Adrenal gland (tissue), 12 donors: ENCODE data around the gene NOC2L. TPM values are rescaled to one million over a fixed set of nuclear protein-coding genes. Genes with fewer than 3 reads are reported as not detected.
A peak's percentile ranks its signal among the peaks of the same experiment; 100 is the strongest.

ENCODE experiments used
- DNase-seq, 7 donors: peaks; one replicate each; pipeline ENCODE4 v3.0.0-alpha.2; 2019 to 2020
- H3K27ac ChIP-seq, 5 donors: fragments of 200-600 bp; sonication (generic) in 4 of 5; 1 replicate in 3 of 5; 2 replicates in 2 of 5; pipeline versions ENCODE4 v1.5.1 to v1.8.0; 2016 to 2020; ENCODE audit warnings: mild to moderate bottlenecking in 1 of 5
- H3K27me3 ChIP-seq: fragments of 200-600 bp; 2 replicates; pipeline ENCODE4 v1.8.0; 2021
- H3K36me3 ChIP-seq, 2 donors: fragments of 200-600 bp; replicated peaks in 1 of 2; 1 replicate in 1 of 2; 2 replicates in 1 of 2; pipeline versions ENCODE4 v1.5.1 to v1.8.0; 2018 to 2022
- H3K4me1 ChIP-seq, 2 donors: fragments of 200-600 bp; replicated peaks in 1 of 2; 1 replicate in 1 of 2; 2 replicates in 1 of 2; pipeline versions ENCODE4 v1.5.1 to v1.8.0; 2018 to 2021
- H3K4me3 ChIP-seq, 4 donors: fragments of 200-600 bp; sonication (generic) in 3 of 4; one replicate each; pipeline ENCODE4 v1.5.1; 2016 to 2018
- H3K9me3 ChIP-seq, 3 donors: fragments of 200-600 bp; sonication (generic) in 1 of 3; replicated peaks in 1 of 3; 1 replicate in 2 of 3; 2 replicates in 1 of 3; pipeline versions ENCODE4 v1.5.1 to v1.8.0; 2016 to 2021
- POLR2A ChIP-seq, 2 donors: fragments of 450-650 bp; IDR thresholded peaks; one replicate each; pipeline ENCODE4 v1.6.1; 2017; ENCODE audit warnings: antibody characterized with exemption in 2 of 2, mild to moderate bottlenecking in 2 of 2, moderate library complexity in 1 of 2
- WGBS, 4 donors: extraction: QIAGEN DNeasy Blood & Tissue Kit in 2 of 4; methylation state at CpG; one replicate each; pipeline versions ENCODE4 v1.1.5 to v1.1.7; 2013 to 2017; 5-methylcytosine and 5-hydroxymethylcytosine counted together
- intact Hi-C, 2 donors: fragments of 100-400 bp; cut with DNase I; formaldehyde crosslinking; loops; one replicate each; pipeline versions ENCODE4 v1.14.1 to v1.15.0; 2022 to 2023
- polyA plus RNA-seq, 3 donors: library from polyadenylated mRNA; stranded (reverse); fragments of 200-250 nt in 2 of 3; fragments of 350-450 nt in 1 of 3; fragmentation: Illumina TruSeq in 1 of 3; extraction: RNeasy Lipid Tissue Mini Kit (QIAGEN cat#74804) in 1 of 3; gene quantifications; one replicate each; pipeline ENCODE4 v1.2.3, GENCODE V29; 2013 to 2014
- total RNA-seq, 9 donors: library from RNA; depleted of rRNA in 4 of 9; stranded (reverse); fragments of >200 nt in 4 of 9; fragments of 120-200 nt in 1 of 9; fragmentation: NEBNext Ultra II Directional in 1 of 9; extraction: Animal tissue kit (Norgen Biotek cat#: 25700) in 1 of 9; gene quantifications; one replicate each; pipeline versions ENCODE4 v1.1.0 to v1.2.4, GENCODE V29; 2013 to 2023
- TF ChIP-seq, protein P1 (sequence below), 6 experiments: fragments of 450-650 bp in 4 of 6; fragments of 200-600 bp in 2 of 6; sonication (generic) in 1 of 6; IDR thresholded peaks; 1 replicate in 5 of 6; 2 replicates in 1 of 6; pipeline versions ENCODE4 v1.5.1 to v1.8.0; 2016 to 2021; ENCODE audit warnings: antibody characterized with exemption in 6 of 6, mild to moderate bottlenecking in 2 of 6, moderate library complexity in 1 of 6
- donor health status: healthy with polysubstance abuse.
- donor health status: Bipolar disorder and iron deficiency.
- donor health status: DM: yes; HTN: yes; CAD: no.
- donor health status: DM: no; HTN: no; CAD: no.
- donor health status: DM: no; HTN: no; CAD: no.
- donor health status: DM: yes; HTN: yes; CAD: no.

The NOC2L gene
- total and polyA plus RNA-seq, 12 donors, result 22.4 to 97.7 (median 43.6) TPM

DNA sequence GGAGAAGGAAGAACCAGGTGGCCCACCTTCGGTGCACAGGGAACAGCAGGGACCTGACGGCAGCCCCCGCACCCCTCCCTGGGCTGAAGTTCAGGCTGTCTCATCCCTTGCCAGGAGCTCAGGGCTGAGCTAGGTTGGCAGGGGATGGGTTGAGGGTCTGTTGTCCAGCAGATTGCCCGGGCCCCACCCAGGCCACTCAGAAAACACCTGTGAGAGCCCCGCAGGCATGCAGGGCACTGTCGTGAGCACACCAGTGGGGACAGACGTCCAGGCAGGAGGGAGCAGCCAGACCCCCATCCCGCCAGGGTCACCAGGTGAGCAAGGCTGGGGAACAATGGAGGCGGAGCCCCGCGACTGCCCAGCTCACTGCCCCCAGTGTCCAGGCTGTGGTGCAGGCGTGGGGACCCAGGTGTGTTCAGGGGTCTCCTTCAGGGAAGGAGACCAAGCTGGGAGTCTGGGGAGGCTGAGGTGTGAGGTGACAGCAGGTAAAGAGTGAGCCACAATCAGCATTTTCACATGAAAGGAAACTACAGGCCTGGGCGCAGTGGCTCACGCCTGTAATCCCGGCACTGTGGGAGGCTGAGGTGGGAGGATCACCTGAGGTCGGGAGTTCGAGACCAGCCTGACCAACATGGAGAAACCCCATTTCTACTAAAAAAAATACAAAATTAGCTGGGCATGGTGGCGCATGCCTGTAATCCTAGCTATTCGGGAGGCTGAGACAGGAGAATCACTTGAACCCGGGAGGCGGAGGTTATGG is 44.7 kb downstream of the NOC2L start:
- 67 to 85% (median 74%) methylated on average over 9 to 21 of the region's 21 CpGs for WGBS, 4 donors
- peak in 3 of 7 donors; percentile 6 to 35 (median 11) for DNase-seq
- Histone ChIP-seq H3K4me1 (peaks cover 12 to 29% of the 10 kb centered on the region in 2 donors), H3K4me3 (no peak overlapping the region), H3K27me3 (peaks cover 64% of the 10 kb centered on the region), H3K9me3 (no peaks in the 10 kb centered on the region), H3K27ac (no peak overlapping the region), H3K36me3 (no peaks in the 10 kb centered on the region)
- intact Hi-C loops, result no loop called here
- TF ChIP-seq POLR2A (IDR thresholded peaks at IDR 0.05), result no peak
- TF ChIP-seq, protein P1, sequence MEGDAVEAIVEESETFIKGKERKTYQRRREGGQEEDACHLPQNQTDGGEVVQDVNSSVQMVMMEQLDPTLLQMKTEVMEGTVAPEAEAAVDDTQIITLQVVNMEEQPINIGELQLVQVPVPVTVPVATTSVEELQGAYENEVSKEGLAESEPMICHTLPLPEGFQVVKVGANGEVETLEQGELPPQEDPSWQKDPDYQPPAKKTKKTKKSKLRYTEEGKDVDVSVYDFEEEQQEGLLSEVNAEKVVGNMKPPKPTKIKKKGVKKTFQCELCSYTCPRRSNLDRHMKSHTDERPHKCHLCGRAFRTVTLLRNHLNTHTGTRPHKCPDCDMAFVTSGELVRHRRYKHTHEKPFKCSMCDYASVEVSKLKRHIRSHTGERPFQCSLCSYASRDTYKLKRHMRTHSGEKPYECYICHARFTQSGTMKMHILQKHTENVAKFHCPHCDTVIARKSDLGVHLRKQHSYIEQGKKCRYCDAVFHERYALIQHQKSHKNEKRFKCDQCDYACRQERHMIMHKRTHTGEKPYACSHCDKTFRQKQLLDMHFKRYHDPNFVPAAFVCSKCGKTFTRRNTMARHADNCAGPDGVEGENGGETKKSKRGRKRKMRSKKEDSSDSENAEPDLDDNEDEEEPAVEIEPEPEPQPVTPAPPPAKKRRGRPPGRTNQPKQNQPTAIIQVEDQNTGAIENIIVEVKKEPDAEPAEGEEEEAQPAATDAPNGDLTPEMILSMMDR (IDR thresholded peaks at IDR 0.05), result no peak

DNA sequence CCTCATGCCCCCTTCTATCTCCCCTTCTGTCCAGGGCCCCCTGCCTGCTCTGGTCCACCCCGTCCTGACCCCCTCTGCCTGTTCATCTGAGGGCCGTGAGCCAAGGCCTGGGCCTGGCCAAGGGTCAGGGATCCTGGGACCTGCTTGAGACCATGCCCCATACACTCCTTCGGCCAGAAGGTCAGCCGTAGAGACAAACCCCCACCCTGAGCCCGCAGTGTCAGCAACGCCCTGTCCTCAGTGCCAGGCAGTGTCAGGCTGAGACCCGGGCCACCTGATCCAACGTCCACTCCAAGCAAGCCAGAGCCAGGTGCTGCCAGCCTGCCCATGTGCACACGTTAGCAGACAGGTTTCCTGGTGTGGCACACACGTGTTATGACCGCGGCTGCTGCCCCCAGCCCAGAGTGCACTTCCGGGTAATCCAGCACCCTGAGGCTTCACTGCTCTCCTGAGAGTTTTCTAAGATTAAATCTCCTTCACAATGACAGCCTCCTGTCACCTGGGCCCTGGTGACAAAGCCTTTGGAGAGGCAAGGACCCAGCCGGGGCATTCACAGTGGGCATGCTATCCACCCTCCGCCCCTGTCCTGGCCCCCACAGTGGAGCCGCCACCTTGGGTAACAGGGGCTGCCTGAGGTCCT is 45.4 kb downstream of the NOC2L start:
- intact Hi-C loops, result no loop called here
- TF ChIP-seq POLR2A (IDR thresholded peaks at IDR 0.05), result no peak
- TF ChIP-seq, protein P1 (IDR thresholded peaks at IDR 0.05), result no peak
- no peak overlapping the region for H3K27ac ChIP-seq
- H3K27me3 ChIP-seq, result peaks cover 59% of the 10 kb centered on the region
- no peak overlapping the region for H3K4me3 ChIP-seq
- 46 to 72% (median 67%) methylated on average over 6 to 16 of the region's 16 CpGs; no CpG with 5 or more reads in 1 of the 4 donors for WGBS, 4 donors
- no peaks in the 10 kb centered on the region for H3K9me3 ChIP-seq
- peaks cover 12 to 29% of the 10 kb centered on the region in 2 donors for H3K4me1 ChIP-seq
- DNase-seq, result peak in 3 of 7 donors; percentile 4 to 11 (median 10)
- no peaks in the 10 kb centered on the region for H3K36me3 ChIP-seq

DNA sequence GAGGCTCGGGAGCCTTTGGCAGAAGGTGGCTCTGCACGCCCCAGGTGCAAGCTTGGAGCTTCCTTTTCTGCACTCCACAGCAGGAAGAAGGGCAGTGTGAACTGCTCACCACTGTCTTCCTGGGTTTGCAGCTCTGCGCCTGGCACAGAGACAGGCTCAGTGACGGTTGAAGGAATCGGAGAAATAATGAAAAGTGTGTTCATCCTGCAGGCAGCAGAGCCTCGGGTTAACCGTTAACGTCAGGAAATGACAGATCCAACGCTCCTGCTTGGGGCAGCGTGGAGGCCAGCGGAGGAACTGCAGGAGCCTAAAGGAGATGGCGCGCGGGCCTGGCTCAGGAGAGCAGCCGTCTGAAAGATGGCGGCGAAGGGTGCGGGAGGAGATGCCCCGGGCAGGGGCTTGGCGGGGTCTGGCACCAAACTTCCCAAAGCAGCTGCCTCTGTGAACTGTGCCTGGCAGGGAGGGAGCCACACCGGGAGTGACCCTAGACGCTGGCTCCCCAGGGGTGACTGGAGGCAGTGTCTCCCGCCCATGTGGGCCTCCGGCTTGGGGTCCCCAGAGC is 46.2 kb downstream of the NOC2L start:
- no peak overlapping the region for H3K27ac ChIP-seq
- H3K27me3 ChIP-seq, result peaks cover 53% of the 10 kb centered on the region
- TF ChIP-seq, protein P1 (IDR thresholded peaks at IDR 0.05), result peak in 3 of 6 experiments; percentile 9 to 25 (median 23)
- TF ChIP-seq POLR2A (IDR thresholded peaks at IDR 0.05), result no peak
- H3K4me1 ChIP-seq, result peaks cover 12 to 29% of the 10 kb centered on the region in 2 donors
- peak in 6 of 7 donors; percentile 10 to 56 (median 16) for DNase-seq
- H3K9me3 ChIP-seq, result no peaks in the 10 kb centered on the region
- no peak overlapping the region for H3K4me3 ChIP-seq
- intact Hi-C loops, result no loop called here
- WGBS, 4 donors, result 37 to 48% (median 46%) methylated on average over 19 to 24 of the region's 24 CpGs
- no peaks in the 10 kb centered on the region for H3K36me3 ChIP-seq
